HepG2 (cell line): Measurements from ENCODE around the gene EMID1. TPM values are rescaled to one million over a fixed set of nuclear protein-coding genes. Genes with fewer than 3 reads are reported as not detected.
A peak's percentile ranks its signal among the peaks of the same experiment; 100 is the strongest.

Experiments
- ASH2L ChIP-seq: fragments of 300-600, 200-600 bp; sonication (generic); IDR thresholded peaks from 2 replicates; pipeline ENCODE4 v1.7.0; 2017; ENCODE audit warnings: low read depth, mild to moderate bottlenecking, moderate library complexity, mixed read lengths, low read length; ENCODE audit not compliant: insufficient read length
- DDIT3 ChIP-seq: sonication (generic); formaldehyde crosslinking; IDR thresholded peaks from 2 replicates; pipeline ENCODE4 v1.4.0; 2020; ENCODE audit warnings: mild to moderate bottlenecking, missing genetic modification reagents
- PAF1 ChIP-seq: IDR thresholded peaks from 2 replicates; pipeline ENCODE4 v1.6.1; 2016; ENCODE audit warnings: missing genetic modification reagents, missing compliant biosample characterization
- POLR2G ChIP-seq: fragments of 200-400 bp; formaldehyde crosslinking; IDR thresholded peaks from 2 replicates; pipeline ENCODE4 v1.6.1; 2018; ENCODE audit warnings: mild to moderate bottlenecking, low read depth, low read length, moderate library complexity
- SETDB1 ChIP-seq: sonication (generic); formaldehyde crosslinking; IDR thresholded peaks from 2 replicates; pipeline ENCODE4 v1.5.1; 2020; ENCODE audit warnings: missing genetic modification reagents, mild to moderate bottlenecking, borderline replicate concordance
- TERF1 ChIP-seq: sonication (generic); formaldehyde crosslinking; IDR thresholded peaks from 2 replicates; pipeline ENCODE4 v1.8.0; 2022; ENCODE audit warnings: mild to moderate bottlenecking, missing genetic modification reagents, moderate library complexity
- ZBTB38 ChIP-seq: sonication (generic); formaldehyde crosslinking; IDR thresholded peaks from 2 replicates; pipeline ENCODE4 v1.5.1; 2020; ENCODE audit warnings: mild to moderate bottlenecking, missing genetic modification reagents
- ZC3H13 ChIP-seq: sonication (generic); formaldehyde crosslinking; IDR thresholded peaks from 2 replicates; pipeline ENCODE4 v1.8.1; 2023; ENCODE audit warnings: mild to moderate bottlenecking, missing genetic modification reagents, moderate library complexity
- ZNF235 ChIP-seq: sonication (generic); formaldehyde crosslinking; IDR thresholded peaks from 2 replicates; pipeline ENCODE4 v1.8.1; 2023; ENCODE audit warnings: mild to moderate bottlenecking, missing genetic modification reagents, borderline replicate concordance
- ZNF777 ChIP-seq: sonication (generic); formaldehyde crosslinking; IDR thresholded peaks from 2 replicates; pipeline ENCODE4 v1.4.0; 2020; ENCODE audit warnings: missing genetic modification reagents
- polyA plus RNA-seq, 8 experiments: library from polyadenylated mRNA; depleted of rRNA in 3 of 8; stranded (reverse) in 7 of 8; unstranded in 1 of 8; fragments of >200 nt; fragmentation: Illumina TruSeq in 4 of 8; extraction: Trizol in 4 of 8; gene quantifications; 2 replicates each; pipeline versions ENCODE4 v1.2.1 to v1.2.3, GENCODE V29; 2011 to 2016; ENCODE audit warnings: low read depth in 4 of 8, missing spikeins in 1 of 8, mixed read lengths in 1 of 8; ENCODE audit not compliant: insufficient read depth in 1 of 8
- total RNA-seq, 5 experiments: library from RNA; depleted of rRNA; stranded (reverse); fragments of >200 nt; fragmentation: Illumina TruSeq; extraction: Trizol; gene quantifications; 2 replicates each; pipeline ENCODE4 v1.2.3, GENCODE V29; 2016; ENCODE audit warnings: low read depth in 1 of 5
- TF ChIP-seq, protein P1 (sequence below): sonication (generic); formaldehyde crosslinking; IDR thresholded peaks from 2 replicates; pipeline ENCODE4 v1.4.0; 2020; ENCODE audit warnings: missing genetic modification reagents

The EMID1 gene
- total and polyA plus RNA-seq, 2 of the 13 experiments (the other 11 are each of a cell fraction or from before 2014, with no cell fraction given): 0.45 to 0.82 TPM

GRCh38 chr22:29300807-29301601 is 95.3 kb downstream of the EMID1 start (continued):
- 0 out of 2 replicates have a peak, but pooled peaks have one; percentile 40 for TF ChIP-seq ZC3H13 (CRISPR knock-in tag)
- peak; percentile 64 for TF ChIP-seq POLR2G
- no peak for TF ChIP-seq ZNF777 (CRISPR knock-in tag)
- no peak for TF ChIP-seq DDIT3
- peak; percentile 87; the same call in 1 of the 2 replicates for TF ChIP-seq PAF1 (CRISPR knock-in tag)
- TF ChIP-seq SETDB1 (CRISPR knock-in tag): no peak
- TF ChIP-seq, protein P1, sequence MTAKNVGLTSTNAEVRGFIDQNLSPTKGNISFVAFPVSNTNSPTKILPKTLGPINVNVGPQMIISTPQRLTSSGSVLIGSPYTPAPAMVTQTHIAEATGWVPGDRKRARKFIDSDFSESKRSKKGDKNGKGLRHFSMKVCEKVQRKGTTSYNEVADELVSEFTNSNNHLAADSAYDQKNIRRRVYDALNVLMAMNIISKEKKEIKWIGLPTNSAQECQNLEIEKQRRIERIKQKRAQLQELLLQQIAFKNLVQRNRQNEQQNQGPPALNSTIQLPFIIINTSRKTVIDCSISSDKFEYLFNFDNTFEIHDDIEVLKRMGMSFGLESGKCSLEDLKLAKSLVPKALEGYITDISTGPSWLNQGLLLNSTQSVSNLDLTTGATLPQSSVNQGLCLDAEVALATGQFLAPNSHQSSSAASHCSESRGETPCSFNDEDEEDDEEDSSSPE (CRISPR knock-in tag): no peak
- no peak for TF ChIP-seq ASH2L
- TF ChIP-seq TERF1: no peak
- TF ChIP-seq ZNF235 (CRISPR knock-in tag): no peak
- no peak for TF ChIP-seq ZBTB38 (CRISPR knock-in tag)
- TF ChIP-seq, all 625 proteins: peak for 13
